ENCODE measurements around the gene UNC13B.
"Not testable (repeated sequence)": the region's sequence is repeated elsewhere in the genome, so short reads cannot be mapped to it uniquely, and the experiment has no call there.

UNC13B gene

DNA sequence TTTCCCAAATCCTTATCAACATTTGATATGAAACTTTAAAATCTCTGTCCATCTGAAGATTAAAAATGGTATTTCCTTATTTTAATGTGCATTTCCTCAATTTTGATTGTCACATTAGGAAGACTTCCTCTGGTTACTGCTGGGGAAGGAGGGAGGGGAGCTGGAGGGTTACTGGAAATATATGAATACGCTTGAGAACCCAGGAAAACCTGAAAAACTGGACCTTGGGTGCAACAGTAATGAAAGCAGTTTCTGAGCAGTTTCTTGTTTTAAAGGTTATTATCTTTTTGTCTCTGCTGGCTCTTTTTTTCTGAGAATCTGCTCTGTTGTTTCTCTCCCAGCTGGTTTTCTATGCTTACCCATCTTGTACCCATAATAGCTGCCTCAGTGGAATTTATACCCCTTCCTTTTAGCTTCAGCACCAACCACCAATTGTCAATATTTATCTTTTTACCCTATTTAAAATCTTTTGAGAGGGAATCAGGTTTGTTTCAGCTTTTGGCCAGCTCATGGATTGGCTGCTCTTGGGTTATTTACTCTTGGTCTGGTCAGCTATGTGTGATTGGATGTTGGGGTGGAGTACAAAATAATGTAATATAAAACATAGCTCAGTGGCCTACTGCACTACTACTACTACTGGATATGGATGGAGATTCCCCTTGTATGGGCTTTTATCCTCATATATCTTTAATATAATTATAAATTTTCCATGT lies 67.4 kb downstream of the UNC13B start:
- DNase-seq, result no peak

DNA sequence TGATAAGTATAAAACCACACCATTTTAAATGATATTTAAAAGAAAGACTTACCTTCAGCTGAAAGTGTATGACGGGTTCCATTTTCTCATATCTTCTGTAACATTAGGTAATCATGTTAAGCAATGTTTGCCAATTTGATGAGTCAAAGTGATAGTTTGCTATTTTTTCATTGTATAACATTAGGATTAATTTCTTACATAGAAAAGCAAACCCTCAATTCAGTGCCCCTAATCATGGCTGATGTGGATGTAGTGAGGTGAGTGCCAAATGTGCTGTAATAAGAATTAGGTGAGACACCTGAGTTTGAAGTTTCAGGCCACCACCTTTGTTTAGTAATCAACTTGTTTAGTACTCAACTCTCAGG lies 68.0 kb downstream of the UNC13B start:
- no peak for DNase-seq

DNA sequence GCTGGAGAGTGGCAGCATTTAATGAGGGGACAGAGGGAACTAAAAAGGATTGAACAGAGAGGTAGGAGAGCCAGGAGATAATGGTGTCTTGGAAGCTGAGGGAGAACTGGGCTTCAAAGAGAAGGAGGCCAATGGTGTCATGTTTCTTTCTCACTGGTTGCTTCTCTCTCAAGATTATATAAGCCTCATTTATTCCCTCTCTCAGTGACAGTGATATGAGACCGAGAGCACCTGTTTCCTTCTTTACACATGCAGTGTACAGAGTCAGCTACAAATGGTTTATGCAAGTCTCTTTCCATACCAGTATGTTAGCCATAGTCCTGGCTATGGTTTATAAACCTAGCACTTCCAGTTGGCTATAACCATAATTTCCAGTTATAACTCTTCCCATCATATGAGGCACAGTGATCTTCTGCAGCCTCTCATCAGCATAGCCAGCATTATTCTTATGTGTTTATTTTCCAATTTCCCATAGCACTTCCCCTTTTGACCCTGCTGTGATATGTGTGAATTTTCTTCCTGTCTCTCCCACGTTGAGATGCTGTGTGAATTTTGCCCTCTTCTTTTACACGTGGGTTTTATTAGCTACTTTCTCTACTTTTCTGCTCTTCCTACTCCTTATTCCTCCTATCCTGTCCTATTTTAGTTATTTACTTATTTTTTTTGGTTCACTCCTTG lies 71.2 kb downstream of the UNC13B start:
- DNase-seq, result no peak

DNA sequence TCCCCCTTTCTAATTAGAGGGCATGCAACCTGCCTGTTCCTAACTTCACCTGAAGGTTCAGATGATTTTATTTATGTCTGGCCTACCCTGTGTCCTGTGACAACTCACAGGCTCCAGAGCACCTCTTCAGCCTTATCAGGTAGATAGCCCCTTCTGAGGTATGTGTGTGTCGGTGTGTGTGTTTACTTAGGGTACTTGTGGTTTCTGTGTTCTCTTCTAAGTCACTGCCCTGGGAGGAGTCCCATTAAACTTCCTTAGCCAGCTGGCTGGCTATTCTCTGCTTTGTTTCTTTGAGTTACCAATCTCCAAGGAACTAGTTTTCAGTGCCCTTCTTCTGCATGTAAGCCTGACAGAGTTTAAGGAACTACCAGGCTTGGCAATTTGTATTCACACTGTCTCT lies 74.9 kb downstream of the UNC13B start:
- no peak for DNase-seq

DNA sequence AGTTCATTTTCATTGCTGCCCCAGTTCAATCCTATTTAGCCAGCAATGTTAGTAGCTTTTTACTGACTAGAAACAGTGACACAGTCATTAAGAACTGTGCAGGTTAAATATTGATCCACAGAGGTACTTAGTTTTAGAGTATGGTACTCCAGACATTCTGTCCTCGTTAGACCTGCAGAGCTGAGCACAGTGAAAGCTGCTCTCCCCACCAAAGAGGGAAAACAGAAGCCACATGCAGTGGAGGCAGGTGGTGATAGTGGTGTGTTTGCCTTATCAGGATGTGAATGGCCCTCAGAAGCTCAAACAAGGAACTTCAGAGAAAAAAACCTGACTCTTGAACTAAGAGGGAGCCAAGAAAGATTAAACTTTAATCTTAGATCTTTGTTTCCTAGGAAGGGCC lies 75.5 kb downstream of the UNC13B start:
- DNase-seq, result no peak

GRCh38 chr9:35245945-35246344 lies 84.1 kb downstream of the UNC13B start:
- DNase-seq, result not testable (repeated sequence)

- DNase-seq, result no peak
Measured at GRCh38 chr9:35253075-35253474, 91.3 kb downstream of the UNC13B start.

- DNase-seq, result no peak
Measured at GRCh38 chr9:35254237-35254636, 92.4 kb downstream of the UNC13B start.

DNA sequence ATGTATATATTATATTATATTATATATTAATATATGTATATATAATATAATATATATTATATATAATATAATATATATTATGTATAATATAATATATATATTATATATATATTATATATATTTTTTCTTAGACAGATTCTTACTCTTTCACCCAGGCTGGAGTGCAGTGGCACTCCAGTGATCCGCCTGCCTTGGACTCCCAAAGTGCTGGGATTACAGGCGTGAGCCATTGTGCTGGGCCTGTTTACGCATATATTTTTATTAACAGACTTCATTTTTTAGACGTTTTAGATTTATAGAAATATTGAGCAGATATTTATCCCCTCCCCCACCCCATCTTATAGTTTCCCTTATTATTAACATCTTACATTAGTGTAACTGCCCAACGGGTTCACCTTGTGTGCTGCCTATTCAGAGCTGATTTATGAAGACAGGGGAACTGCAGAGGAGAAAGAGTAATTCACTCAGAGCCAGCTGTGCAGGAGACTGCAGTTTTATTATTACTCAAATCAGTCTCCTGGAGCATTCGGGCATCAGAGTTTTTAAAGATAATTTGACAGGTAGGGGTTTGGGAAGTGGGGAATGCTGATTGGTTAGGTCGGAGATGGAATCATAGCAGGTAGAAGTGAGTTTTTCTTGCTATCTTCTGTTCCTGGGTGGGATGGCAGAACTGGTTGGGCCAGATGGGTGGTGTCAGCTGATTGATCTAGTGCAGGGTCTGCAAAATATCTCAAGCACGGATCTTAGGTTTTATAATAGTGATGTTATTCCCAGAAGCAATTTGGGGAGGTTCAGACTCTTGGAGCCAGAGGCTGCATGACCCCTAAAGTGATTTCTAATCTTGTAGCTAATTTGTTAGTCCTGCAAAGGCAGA lies 93.4 kb downstream of the UNC13B start:
- DNase-seq, result no peak

GRCh38 chr9:35257986-35258659 lies 96.3 kb downstream of the UNC13B start:
- no peak for DNase-seq

DNA sequence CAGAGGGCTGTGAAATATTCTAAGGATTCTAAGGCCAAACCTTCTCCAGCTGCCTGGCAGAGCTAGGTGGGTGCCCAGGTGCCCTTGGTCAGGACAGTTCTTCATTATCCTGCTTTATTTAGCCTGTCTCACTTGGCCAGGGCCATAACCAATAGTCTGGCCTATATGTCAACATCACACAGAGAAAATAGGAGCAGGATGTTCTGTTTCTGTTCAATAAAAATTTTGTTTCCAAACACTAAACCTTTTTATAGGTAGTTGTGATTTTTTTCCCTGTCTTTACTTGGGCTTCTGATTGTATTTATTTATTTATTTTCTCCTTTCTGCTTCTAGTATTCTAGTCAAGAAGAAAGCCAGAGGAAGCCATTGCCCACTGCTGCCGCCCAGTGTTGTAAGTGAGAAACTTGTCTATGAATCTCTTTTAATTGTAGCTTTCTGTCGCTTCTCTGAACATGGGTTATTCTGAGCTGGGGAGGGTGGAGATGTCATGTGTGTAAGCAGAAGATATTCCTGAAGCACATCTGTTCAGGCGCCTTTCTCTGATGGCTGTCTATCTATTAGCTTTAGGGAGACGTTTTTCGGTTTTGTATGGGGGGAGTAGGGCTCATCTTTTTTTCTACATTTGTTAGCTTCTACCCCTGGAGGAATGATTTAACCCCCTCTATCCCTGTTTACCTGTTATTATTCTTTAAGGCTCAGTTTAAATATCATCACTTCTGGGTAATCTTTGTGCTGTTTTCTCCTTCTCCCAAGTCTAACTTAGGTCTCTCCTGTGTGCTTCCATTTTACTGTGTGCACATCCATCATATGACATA lies 97.1 kb downstream of the UNC13B start:
- peak; percentile 53 for DNase-seq

GRCh38 chr9:35260186-35260585 lies 98.4 kb downstream of the UNC13B start:
- no peak for DNase-seq

- no peak for DNase-seq
Measured at GRCh38 chr9:35262064-35262463, 100.3 kb downstream of the UNC13B start.

DNA sequence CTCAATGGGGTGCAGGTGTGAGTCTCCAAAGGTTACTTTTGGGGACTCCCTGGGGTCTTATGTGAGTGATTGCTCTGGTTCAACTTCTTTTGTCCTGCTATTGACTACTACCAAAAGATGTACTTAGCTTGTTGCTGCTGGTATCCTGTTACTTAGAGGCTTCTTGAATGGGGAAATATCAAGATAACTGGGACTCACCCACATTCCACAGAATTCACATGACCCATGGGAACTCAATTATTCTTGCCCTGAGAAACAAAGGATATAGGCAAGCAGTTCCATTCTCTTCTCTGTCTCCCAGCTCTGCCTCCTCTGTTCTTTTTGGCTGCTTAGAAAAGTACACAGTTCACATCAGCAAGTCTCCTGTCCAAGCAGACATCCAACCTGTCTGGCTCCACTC lies 105.9 kb downstream of the UNC13B start:
- no peak for DNase-seq

GRCh38 chr9:35269919-35270318 lies 108.1 kb downstream of the UNC13B start:
- DNase-seq, result no peak

DNA sequence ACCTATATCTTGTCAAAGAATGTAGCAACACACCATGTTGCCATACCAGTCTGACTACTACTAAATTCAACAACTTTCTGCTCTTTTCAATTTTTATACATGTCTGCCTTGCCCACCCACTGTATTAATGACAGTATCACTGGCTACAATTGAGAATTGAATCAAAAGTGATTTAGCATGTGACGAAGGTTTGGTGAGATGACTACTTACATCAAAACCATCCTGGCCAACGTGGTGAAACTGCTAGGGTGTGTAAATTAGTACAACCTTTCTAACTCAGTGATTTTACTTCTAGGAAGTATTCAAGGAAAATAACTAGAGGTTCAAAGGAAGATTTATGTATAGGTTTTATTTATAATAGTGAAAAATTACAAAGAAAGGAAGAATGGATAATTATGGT lies 109.8 kb downstream of the UNC13B start:
- DNase-seq, result no peak

DNA sequence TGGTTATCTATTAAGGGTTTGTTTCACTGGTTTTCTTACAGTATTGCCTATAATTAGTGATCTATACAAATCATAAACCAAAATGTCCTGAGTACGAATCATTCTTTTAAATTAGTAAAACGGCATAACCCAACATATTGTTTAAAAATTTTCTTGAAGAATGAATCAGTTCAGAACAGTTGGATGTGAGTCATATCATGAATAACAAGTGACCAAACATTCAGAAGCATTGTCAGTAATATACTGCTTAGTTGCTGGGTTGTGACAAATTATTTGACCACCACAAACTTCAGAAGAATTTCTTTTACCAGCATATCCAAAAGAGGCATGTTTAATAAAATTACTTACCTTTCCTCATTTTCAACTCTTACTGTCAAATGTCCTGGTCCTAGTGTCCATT lies 111.2 kb downstream of the UNC13B start:
- no peak for DNase-seq

DNA sequence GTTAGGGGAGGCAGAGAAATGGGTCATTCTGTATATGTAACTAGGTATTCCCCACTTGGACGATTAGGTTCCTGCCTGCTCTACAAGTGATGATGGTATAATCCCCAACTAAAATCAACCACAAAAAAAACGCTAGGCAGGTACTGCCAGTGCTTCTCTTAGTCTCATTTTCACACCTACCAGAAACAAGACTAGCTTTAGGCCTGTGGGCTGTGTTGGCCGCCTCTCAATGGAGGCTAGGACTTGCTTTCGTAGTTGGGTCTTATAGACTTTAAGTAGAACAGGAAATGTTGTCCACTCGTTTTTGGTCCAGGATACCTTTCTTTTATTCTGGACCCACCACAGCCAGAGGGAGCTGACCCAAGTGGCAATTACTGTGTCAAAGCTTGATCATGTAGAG lies 111.8 kb downstream of the UNC13B start:
- DNase-seq, result no peak

- no peak for DNase-seq
Measured at GRCh38 chr9:35274993-35275392, 113.2 kb downstream of the UNC13B start.

DNA sequence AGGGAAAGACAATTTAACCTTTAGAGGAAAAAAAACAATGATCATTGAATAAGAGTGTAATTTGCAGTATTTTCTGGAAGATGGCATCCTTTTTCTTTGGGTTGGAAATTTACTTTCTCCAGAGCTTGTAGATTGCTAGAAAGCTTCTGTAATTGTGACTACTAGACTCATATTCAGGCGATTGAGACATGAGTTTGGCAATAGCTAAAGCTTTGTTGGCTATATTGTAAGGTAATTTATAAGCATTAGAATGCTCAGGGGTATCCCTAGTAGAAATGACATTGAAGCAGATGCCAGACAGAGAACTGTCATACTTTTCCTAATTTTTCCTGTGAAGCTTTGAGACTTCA lies 115.3 kb downstream of the UNC13B start:
- no peak for DNase-seq

DNA sequence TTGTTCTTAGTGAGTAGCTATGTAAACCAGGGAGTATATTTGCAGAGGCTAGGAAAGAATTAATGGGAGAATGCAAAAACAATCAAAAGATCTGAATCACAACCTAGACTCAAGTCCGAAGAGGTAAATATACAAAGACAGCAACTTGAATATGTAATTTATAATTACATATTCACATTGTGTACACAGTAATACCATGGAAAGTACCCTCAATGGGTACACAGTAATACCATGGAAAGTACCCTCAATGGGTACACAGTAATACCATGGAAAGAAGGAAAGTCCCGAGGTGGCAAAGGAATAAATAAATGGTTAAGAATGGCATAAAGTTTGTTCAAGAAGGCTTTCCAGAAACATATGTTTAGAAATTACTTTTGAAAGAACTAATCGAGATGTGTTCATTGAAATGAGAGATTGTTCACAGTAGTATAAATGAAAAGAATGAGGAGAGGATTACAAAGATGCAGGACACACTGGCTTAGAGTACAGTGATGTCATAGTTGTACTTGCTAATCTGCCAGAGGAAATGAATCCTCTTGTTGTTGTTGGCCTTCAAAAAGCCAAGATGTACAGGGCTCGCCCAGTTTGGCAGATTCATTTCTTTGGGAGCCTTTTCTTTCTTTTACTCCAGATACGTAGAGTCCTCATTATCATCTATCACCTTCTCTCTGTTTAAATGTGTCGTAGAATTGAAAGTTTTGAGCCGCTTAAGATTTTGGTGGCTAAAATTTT lies 116.0 kb downstream of the UNC13B start:
- DNase-seq, result no peak

DNA sequence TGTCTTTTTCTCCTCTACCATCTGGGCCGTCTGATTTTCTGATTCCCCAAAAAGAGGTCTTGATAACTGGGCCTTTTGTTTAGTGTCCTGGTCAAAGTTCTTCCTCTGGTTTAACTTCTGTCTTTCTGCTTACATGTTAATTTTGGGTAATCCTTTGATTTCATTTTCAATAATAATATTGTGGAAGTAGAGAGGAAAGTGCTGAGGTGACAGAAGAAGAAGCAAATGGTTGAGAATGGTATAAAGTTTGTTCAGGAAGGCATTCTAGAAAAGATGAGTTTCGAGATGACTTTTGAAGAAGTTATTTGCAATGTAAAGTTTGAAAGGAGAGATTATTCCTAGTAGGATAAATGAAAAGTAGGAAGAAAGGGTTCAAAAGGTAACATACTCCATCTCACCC lies 118.1 kb downstream of the UNC13B start:
- DNase-seq, result no peak

Data from stimulated activated CD8-positive, alpha-beta memory T cell treated with anti-CD3 and anti-CD28 coated beads, Interleukin-4, amount 100 ng/mL, for 48 hours (primary cell).